C4-2B (cell line): ENCODE measurements around the gene ZNF556.

Experiments
- CTCF ChIP-seq: fragments of 450-650 bp; conservative IDR thresholded peaks from 2 replicates; pipeline ENCODE4 v1.5.1; 2017; ENCODE audit warnings: mild to moderate bottlenecking
- ZFX ChIP-seq: fragments of 450-650 bp; IDR thresholded peaks from 2 replicates; pipeline ENCODE4 v1.6.1; 2017

- no peak for TF ChIP-seq CTCF
- no peak for TF ChIP-seq ZFX
Measured at GRCh38 chr19:2927032-2927430, 59.9 kb downstream of the ZNF556 start.
